Activated naive CD4-positive, alpha-beta T cell treated with anti-CD3 and anti-CD28 coated beads for 36 hours (primary cell): ENCODE measurements around the gene RAG1. TPM values are rescaled to one million over a fixed set of nuclear protein-coding genes. Genes with fewer than 3 reads are reported as not detected.
A peak's percentile ranks its signal among the peaks of the same experiment; 100 is the strongest.

ENCODE experiments used
- CTCF ChIA-PET: fragments of 350-600 bp; sonication (Branson Sonifier 250); formaldehyde crosslinking; loops from one replicate; lab custom pipeline; 2021; ENCODE audit warnings: antibody characterized with exemption; lab: Charles Lee
- DNase-seq: peaks from one replicate; pipeline ENCODE4 v3.0.0-alpha.2; 2020
- H3K27ac Mint-ChIP-seq: one replicate; pipeline ENCODE4 v1.8.0; 2021; ENCODE audit warnings: mild to moderate bottlenecking, mixed read lengths
- H3K27me3 Mint-ChIP-seq: one replicate; pipeline ENCODE4 v1.8.0; 2021; ENCODE audit warnings: low read depth, mixed read lengths
- H3K36me3 Mint-ChIP-seq: one replicate; pipeline ENCODE4 v1.8.0; 2021; ENCODE audit warnings: low read depth, mixed read lengths
- H3K4me1 Mint-ChIP-seq: one replicate; pipeline ENCODE4 v1.8.0; 2021; ENCODE audit warnings: low read depth, mixed read lengths
- H3K4me3 Mint-ChIP-seq: one replicate; pipeline ENCODE4 v1.8.0; 2021; ENCODE audit warnings: mild to moderate bottlenecking, moderate library complexity, mixed read lengths
- H3K9me3 Mint-ChIP-seq: one replicate; pipeline ENCODE4 v1.8.0; 2021; ENCODE audit warnings: mixed read lengths
- intact Hi-C: fragments of 100-400 bp; cut with micrococcal nuclease; formaldehyde crosslinking; loops from one replicate; pipeline ENCODE4 v1.15.1; 2023
- total RNA-seq, 2 experiments: library from RNA; stranded (reverse); gene quantifications; one replicate each; pipeline ENCODE4 v1.2.3, GENCODE V29; 2021

RAG1 gene
- total RNA-seq, 2 experiments from 2014 or later = 0.14 to 0.30 TPM

DNA sequence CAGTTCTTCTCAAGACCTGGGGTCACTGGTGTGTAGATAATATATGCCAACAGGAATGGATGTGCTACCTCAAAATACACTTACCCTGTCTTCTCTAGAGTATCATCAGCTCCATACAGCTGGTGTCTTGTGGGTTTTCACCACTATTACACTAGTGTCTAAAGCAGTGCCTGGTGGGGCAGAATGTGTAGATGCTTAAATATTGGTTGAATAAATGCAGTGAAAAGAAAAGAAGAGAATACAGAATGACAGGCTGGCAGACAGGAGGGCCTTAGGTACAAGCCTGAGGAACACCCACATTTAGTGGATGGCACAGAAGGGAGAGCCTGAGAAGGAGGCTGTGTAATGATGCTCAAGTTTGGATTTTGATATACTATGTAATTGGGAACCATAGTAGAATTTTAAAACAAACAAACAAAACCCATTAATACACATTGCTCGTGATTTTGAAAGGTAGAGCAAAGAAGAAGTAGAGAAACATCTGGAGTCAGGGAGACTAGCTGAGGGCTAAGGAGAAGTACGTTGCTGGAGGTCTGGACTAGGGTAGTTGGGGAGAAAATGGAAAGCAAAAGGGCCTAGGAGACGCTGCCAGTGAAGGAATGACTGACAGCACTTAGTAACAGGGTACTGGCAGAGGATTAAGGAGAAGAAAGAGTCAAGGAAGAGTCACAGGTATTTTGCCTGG is 50.7 kb downstream of the RAG1 start:
- H3K4me1 Mint-ChIP-seq = peaks cover 3% of the 10 kb centered on the region
- H3K27ac Mint-ChIP-seq = no peak overlapping the region
- H3K4me3 Mint-ChIP-seq = no peak overlapping the region
- DNase-seq = no peak
- H3K36me3 Mint-ChIP-seq = no peaks in the 10 kb centered on the region
- intact Hi-C loops = no loop called here
- CTCF ChIA-PET = interaction anchor here (1.2 kb wide), 1 partner anchor 128 kb away, joined by 4 read pairs; no protein-coding TSS in a partner anchor
- H3K9me3 Mint-ChIP-seq = no peaks in the 10 kb centered on the region
- H3K27me3 Mint-ChIP-seq = peaks cover 5% of the 10 kb centered on the region

DNA sequence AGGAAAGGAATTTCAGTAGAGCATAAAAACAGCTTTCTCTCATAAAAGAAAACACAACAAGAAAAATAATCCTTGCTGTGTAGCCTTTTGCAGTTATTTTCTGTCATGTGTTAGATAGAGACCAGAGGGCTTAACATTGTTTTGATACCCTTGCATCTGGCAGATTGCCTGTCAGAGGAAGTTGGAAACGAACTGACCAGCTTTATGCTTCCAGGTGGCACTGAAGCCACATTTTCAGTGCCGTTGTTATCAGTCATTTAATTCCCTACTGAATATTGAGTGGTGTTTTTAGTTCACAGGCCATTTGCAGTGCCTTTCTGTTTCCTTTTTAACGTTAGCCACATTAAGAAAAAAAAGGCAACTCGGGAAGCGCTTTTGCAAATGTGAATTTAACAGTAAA is 51.7 kb downstream of the RAG1 start:
- DNase-seq = no peak
- no peaks in the 10 kb centered on the region for H3K36me3 Mint-ChIP-seq
- no peaks in the 10 kb centered on the region for H3K9me3 Mint-ChIP-seq
- CTCF ChIA-PET = no interaction called here
- peaks cover 3% of the 10 kb centered on the region for H3K4me1 Mint-ChIP-seq
- no peak overlapping the region for H3K27ac Mint-ChIP-seq
- intact Hi-C loops = no loop called here
- no peak overlapping the region for H3K4me3 Mint-ChIP-seq
- peaks cover 5% of the 10 kb centered on the region for H3K27me3 Mint-ChIP-seq

DNA sequence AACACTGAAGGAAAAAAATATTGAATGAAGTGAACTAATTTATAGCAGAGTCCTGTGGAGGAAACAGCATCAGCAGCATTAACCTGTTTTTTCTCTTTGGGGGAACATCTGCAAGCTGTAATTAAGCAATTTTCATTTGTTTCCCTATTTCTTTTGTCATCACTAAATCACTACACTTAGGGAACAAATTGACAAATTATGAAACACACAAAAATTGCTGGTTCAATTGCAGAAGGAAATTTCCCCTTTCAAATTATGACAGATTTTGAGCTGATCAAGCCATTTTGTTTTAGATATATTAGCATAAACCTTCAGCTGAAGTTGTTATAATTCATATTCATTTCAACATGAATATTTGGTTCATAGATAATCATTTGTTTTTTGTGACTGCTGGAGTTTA is 52.4 kb downstream of the RAG1 start:
- H3K9me3 Mint-ChIP-seq = no peaks in the 10 kb centered on the region
- H3K27ac Mint-ChIP-seq = no peak overlapping the region
- no peak overlapping the region for H3K4me3 Mint-ChIP-seq
- intact Hi-C loops = no loop called here
- H3K27me3 Mint-ChIP-seq = peaks cover 5% of the 10 kb centered on the region
- peaks cover 3% of the 10 kb centered on the region for H3K4me1 Mint-ChIP-seq
- no peaks in the 10 kb centered on the region for H3K36me3 Mint-ChIP-seq
- CTCF ChIA-PET = no interaction called here
- DNase-seq = no peak

DNA sequence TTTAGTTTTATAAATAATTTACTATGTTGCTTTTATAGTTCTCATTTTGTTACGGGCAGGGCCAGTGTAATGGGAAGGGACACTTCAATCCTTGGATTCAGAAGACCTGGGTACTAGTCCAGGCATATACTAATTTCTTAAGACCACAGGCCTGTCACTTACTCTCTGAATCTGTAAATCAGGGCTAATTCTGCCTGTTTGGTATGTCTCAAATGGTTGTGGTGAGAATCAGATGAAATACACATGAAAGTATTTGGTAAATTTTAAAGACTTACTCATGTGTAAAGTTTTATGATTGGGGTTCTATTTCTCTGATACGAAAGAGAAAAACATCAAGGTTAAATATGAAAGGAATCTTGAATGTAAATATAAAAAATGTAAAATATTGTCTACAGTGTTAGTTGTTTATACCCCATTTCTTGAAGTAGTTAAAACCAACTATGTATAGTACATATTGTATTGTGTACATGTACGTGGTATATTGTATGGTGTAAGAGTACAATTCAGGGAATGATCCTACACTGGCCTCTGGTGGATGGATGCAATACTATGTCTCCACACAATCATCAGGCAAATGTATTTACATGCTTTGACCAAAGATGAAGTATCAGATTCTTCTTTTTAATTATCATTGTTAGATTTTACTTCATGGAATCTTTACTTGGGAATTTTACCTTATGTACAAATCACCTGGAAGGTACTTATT is 54.8 kb downstream of the RAG1 start:
- intact Hi-C loops = loop anchor here (1.0 to 2.0 kb wide), 2 partner anchors 58 to 112 kb away; partner anchors contain the start of gene TRAF6
- CTCF ChIA-PET = interaction anchor here (0.9 kb wide), 1 partner anchor 125 kb away, joined by 3 read pairs; no protein-coding TSS in a partner anchor

DNA sequence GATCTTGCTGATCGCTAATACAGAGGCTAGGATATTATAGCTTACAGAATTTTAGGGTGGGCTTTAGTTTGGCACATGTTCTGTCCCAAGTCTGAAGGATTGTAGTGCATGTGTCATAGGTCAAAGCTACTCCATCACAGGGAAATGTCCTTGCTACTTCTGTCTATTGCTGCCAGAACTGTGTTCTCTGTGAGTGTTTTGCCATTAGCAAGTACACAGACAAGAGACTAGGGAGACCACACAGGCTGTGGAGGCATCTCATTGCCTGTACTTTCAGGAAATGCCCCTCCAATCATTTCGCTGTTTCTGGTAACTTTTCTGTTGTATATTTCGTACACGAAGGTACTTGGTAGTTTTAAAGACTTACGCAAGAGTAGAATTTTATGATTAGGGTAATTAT is 55.7 kb downstream of the RAG1 start:
- H3K4me3 Mint-ChIP-seq = no peak overlapping the region
- CTCF ChIA-PET = interaction anchor here (0.9 kb wide), 1 partner anchor 124 kb away, joined by 3 read pairs; no protein-coding TSS in a partner anchor
- H3K36me3 Mint-ChIP-seq = no peaks in the 10 kb centered on the region
- no peak overlapping the region for H3K27ac Mint-ChIP-seq
- DNase-seq = no peak
- peaks cover 2% of the 10 kb centered on the region for H3K27me3 Mint-ChIP-seq
- H3K9me3 Mint-ChIP-seq = no peaks in the 10 kb centered on the region
- peaks cover 3% of the 10 kb centered on the region for H3K4me1 Mint-ChIP-seq
- intact Hi-C loops = loop anchor here (2.0 kb wide), 1 partner anchor 113 kb away; the partner anchor contains the start of gene TRAF6

More for the DNA sequence above, 54.8 kb downstream of the RAG1 start:
- peak; percentile 20 for DNase-seq
- Mint-ChIP-seq H3K27ac (no peak overlapping the region), H3K4me1 (peaks cover 3% of the 10 kb centered on the region), H3K9me3 (no peaks in the 10 kb centered on the region), H3K36me3 (no peaks in the 10 kb centered on the region), H3K27me3 (peaks cover 5% of the 10 kb centered on the region), H3K4me3 (no peak overlapping the region)

DNA sequence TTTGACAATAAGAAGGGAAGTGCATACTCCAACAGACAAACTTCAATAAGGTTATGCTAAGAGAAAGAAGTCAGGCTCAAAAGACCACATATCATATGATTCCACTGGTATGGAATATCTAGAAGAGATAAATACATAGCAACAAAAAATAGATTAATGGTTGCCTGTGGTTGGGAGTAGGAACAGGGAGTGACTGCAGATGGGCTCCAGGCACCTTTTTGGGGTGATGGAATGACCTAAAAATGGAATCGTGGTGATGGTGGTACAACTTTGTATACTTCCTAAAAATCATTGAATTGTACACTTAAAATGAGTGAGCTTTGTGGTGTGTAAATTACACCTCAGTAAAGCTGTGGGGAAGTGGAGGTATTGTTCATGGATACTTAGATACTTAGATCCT is 59.2 kb downstream of the RAG1 start:
- no peak overlapping the region for H3K4me3 Mint-ChIP-seq
- no peaks in the 10 kb centered on the region for H3K36me3 Mint-ChIP-seq
- intact Hi-C loops = no loop called here
- CTCF ChIA-PET = no interaction called here
- peaks cover 4% of the 10 kb centered on the region for H3K4me1 Mint-ChIP-seq
- H3K27ac Mint-ChIP-seq = no peak overlapping the region
- no peak for DNase-seq
- no peaks in the 10 kb centered on the region for H3K9me3 Mint-ChIP-seq
- H3K27me3 Mint-ChIP-seq = peaks cover 4% of the 10 kb centered on the region

DNA sequence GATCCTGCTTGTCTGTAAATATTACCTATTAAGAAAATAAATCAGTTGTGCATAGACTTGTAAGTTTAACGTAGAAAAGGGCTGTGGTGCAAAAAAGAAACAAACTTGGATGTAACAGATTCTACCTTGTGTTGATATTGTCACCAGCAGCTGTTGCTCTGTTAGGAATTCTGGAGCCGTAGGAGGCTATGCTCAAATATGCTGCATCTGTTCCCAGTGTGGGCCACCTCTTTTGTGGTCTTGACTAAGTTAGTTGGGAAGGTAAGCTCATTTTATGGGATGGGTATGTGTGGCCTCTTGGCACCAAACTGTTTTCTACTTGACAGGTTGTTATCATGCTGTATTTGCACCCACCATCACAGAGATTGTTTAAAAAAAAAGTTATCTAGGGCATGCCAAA is 59.7 kb downstream of the RAG1 start:
- intact Hi-C loops = no loop called here
- no peaks in the 10 kb centered on the region for H3K36me3 Mint-ChIP-seq
- peaks cover 4% of the 10 kb centered on the region for H3K4me1 Mint-ChIP-seq
- no peak for DNase-seq
- no peak overlapping the region for H3K4me3 Mint-ChIP-seq
- peaks cover 4% of the 10 kb centered on the region for H3K27me3 Mint-ChIP-seq
- no peaks in the 10 kb centered on the region for H3K9me3 Mint-ChIP-seq
- CTCF ChIA-PET = no interaction called here
- H3K27ac Mint-ChIP-seq = no peak overlapping the region

DNA sequence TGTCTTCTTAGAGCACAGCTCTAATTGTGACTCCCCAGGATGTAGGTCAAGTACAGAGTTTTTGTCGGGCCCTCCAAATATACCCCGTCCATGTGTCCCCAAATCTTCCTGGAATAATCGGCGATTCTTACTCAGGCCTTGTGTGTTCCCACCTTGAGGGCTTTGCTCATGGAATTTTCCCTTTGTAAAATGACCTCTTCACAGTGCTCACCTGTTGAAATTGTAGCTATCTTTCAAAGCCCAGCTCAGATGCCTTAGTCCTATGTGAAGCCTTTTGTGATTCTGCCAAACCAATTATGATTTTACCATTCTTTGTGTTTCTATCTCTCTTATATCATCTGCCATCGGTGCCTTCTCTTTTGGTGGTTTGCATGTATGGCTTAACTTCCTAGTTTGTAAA is 60.3 kb downstream of the RAG1 start:
- Mint-ChIP-seq H3K4me3 (no peak overlapping the region), H3K36me3 (no peaks in the 10 kb centered on the region), H3K27me3 (peaks cover 4% of the 10 kb centered on the region), H3K9me3 (no peaks in the 10 kb centered on the region), H3K4me1 (peaks cover 4% of the 10 kb centered on the region), H3K27ac (no peak overlapping the region)
- DNase-seq = no peak
- CTCF ChIA-PET = no interaction called here
- intact Hi-C loops = no loop called here

DNA sequence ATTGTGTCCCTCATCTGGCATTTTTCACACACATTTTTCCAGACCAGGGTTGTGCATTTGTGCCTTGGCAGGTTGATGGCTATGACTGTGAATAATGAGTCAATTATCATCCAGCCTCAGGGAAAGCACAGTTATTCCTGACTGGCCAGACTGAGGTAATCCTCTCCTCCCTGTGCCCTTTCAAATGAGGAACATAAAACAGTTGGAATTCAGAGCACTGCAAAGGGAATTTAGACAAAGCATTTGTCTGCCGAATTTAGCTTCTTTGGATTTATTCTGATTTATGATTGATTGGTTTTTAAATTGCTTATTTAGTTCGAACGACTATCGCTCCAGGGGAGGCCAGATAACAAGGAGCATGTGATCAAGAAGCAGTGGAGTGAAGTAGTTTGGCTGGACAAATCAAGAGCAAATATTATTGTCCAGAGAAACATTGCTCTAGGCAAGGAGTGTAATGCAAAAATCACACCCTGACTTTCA is 61.0 kb downstream of the RAG1 start:
- Mint-ChIP-seq H3K4me3 (no peak overlapping the region), H3K27ac (no peak overlapping the region), H3K9me3 (no peaks in the 10 kb centered on the region), H3K27me3 (peaks cover 4% of the 10 kb centered on the region), H3K36me3 (no peaks in the 10 kb centered on the region), H3K4me1 (peaks cover 4% of the 10 kb centered on the region)
- intact Hi-C loops = no loop called here
- DNase-seq = no peak
- CTCF ChIA-PET = no interaction called here

Other genes with a start within 250 kb of the RAG1 start
- gene TRAF6, start 57.7 kb upstream of the RAG1 start, total RNA-seq = 1 to 10 TPM; 8.3 to 8.7 TPM
- 1 to 10 TPM; 4.2 to 5.0 TPM for gene IFTAP, start 26.5 kb downstream of the RAG1 start, total RNA-seq
- not detected for gene RAG2, start 30.2 kb downstream of the RAG1 start, total RNA-seq